ENCODE results near the gene FBXL20.
"Not testable (repeated sequence)": the region's sequence is repeated elsewhere in the genome, so short reads cannot be mapped to it uniquely, and the experiment has no call there.

Gene FBXL20

DNA sequence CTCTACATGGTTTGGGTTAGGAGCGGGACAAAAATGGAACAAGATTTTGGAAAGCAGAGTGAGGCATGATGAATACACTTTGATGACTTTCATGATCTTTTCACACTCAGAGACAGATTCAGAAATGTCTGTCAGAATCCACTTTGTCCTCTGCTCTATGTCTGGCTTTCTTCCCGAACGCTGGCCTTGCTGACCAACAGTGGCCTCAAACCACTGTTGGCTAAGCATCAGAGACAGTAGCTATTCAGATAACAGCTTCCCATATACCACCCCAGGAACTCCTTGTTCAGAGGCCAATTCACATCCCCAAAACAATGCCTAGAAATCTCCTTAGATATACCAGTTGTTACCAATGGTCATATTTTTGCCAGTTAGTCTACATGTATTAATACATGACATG lies 40.9 kb downstream of the FBXL20 start:
- peak overlapping the region; percentile 23 for H3K27ac Mint-ChIP-seq
- H3K27me3 Mint-ChIP-seq: no peaks in the 10 kb centered on the region
- peaks cover 9% of the 10 kb centered on the region for H3K36me3 Mint-ChIP-seq
- no peak overlapping the region for H3K4me3 Mint-ChIP-seq
- H3K9me3 Mint-ChIP-seq (ENCODE audit: low read depth): no peaks in the 10 kb centered on the region
- H3K4me1 Mint-ChIP-seq (ENCODE audit: low read depth): peaks cover 18% of the 10 kb centered on the region

- peaks cover 18% of the 10 kb centered on the region for H3K4me1 Mint-ChIP-seq (ENCODE audit: low read depth)
- no peak overlapping the region for H3K4me3 Mint-ChIP-seq
- H3K36me3 Mint-ChIP-seq: peaks cover 9% of the 10 kb centered on the region
- no peak overlapping the region for H3K27ac Mint-ChIP-seq
- no peaks in the 10 kb centered on the region for H3K9me3 Mint-ChIP-seq (ENCODE audit: low read depth)
- no peaks in the 10 kb centered on the region for H3K27me3 Mint-ChIP-seq
Observed at GRCh38 chr17:39359994-39360393, 41.4 kb downstream of the FBXL20 start.

- Mint-ChIP-seq H3K4me1 (ENCODE audit: low read depth) (peaks cover 18% of the 10 kb centered on the region), H3K4me3 (no peak overlapping the region), H3K27me3 (no peaks in the 10 kb centered on the region), H3K9me3 (ENCODE audit: low read depth) (no peaks in the 10 kb centered on the region), H3K36me3 (peaks cover 9% of the 10 kb centered on the region), H3K27ac (no peak overlapping the region)
Observed at GRCh38 chr17:39357986-39358385, 43.4 kb downstream of the FBXL20 start.

DNA sequence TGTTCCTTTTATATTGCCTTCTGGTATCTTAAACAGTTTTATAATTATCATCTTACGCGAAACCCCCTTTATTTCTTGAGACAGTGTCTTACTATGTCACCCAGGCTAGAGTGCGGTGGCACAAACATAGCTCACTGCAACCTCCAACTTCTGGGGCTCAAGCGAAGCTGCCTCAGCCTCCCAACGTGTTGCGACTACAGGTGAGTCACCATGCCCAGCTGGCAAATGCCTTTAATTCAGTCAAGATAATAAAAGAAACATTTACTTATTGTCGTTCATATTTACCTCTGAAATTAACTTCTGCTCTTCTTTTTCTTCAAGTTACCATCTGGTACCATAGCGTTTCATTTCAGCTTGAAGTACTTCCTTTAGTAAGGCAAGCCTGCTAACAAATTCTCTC lies 43.9 kb downstream of the FBXL20 start:
- H3K36me3 Mint-ChIP-seq: peaks cover 9% of the 10 kb centered on the region
- H3K27ac Mint-ChIP-seq: no peak overlapping the region
- no peaks in the 10 kb centered on the region for H3K27me3 Mint-ChIP-seq
- no peak overlapping the region for H3K4me3 Mint-ChIP-seq
- H3K9me3 Mint-ChIP-seq (ENCODE audit: low read depth): no peaks in the 10 kb centered on the region
- H3K4me1 Mint-ChIP-seq (ENCODE audit: low read depth): peaks cover 19% of the 10 kb centered on the region

DNA sequence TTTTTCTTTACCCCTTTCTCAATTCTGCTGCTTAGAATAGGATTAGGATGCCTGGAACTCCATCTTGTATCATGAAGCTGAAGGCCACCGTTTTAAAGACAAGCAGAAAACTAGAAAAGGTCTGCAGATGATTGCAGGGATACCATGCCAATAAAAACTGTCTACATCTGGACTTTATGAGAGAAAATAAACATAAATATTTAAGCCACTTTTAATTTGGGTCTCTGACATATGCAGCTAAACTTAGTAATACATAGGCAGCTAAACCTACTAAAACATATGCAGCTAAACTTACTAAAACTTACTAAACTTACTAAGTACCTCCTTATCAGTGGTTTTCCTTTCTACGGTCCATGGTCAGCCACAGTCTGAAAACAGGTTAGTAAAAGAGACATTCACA lies 48.4 kb downstream of the FBXL20 start:
- H3K36me3 Mint-ChIP-seq: peaks cover 5% of the 10 kb centered on the region
- no peaks in the 10 kb centered on the region for H3K9me3 Mint-ChIP-seq (ENCODE audit: low read depth)
- H3K27me3 Mint-ChIP-seq: no peaks in the 10 kb centered on the region
- H3K4me3 Mint-ChIP-seq: no peak overlapping the region
- no peak overlapping the region for H3K27ac Mint-ChIP-seq
- H3K4me1 Mint-ChIP-seq (ENCODE audit: low read depth): peaks cover 6% of the 10 kb centered on the region

DNA sequence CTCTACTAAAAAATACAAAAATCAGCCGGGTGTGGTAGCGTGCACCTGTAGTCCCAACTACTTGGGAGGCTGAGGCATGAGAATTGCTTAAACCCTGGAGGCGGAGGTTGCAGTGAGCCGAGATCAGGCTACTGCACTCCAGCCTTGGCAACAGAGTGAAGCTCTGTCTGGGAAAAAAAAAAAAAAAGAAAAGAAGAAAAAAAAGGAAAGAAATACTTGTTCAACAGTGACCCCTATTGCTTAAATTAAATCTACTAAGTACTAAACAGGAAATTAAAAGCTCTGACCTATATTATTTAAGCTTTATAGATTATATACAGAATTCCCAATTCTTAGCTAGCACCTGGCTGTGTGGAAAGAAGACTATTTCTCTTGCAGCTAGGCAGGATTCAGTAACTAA lies 48.9 kb downstream of the FBXL20 start:
- H3K4me1 Mint-ChIP-seq (ENCODE audit: low read depth): peaks cover 6% of the 10 kb centered on the region
- no peaks in the 10 kb centered on the region for H3K9me3 Mint-ChIP-seq (ENCODE audit: low read depth)
- peaks cover 7% of the 10 kb centered on the region for H3K36me3 Mint-ChIP-seq
- no peak overlapping the region for H3K27ac Mint-ChIP-seq
- H3K4me3 Mint-ChIP-seq: no peak overlapping the region
- H3K27me3 Mint-ChIP-seq: no peaks in the 10 kb centered on the region

DNA sequence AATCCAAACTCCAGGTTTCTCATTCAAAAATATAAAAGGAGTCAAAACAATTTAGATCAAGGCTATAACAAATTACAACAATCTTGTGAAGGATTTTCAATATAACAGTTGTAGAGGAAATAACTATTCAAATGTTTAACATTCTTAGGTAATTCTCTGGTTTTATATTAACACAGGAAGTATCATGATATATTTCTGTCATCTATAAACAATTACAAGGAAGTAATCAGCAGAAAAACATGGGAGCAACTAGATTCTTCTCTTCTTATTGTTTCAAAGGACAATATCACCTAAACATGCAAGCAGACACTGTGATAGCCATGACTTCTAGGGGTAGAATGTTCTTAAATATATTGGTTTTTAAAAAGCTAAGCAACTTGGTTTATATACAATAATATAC lies 49.9 kb downstream of the FBXL20 start:
- peaks cover 3% of the 10 kb centered on the region for H3K36me3 Mint-ChIP-seq
- H3K9me3 Mint-ChIP-seq (ENCODE audit: low read depth): no peaks in the 10 kb centered on the region
- H3K27ac Mint-ChIP-seq: no peak overlapping the region
- H3K4me3 Mint-ChIP-seq: no peak overlapping the region
- no peaks in the 10 kb centered on the region for H3K27me3 Mint-ChIP-seq
- H3K4me1 Mint-ChIP-seq (ENCODE audit: low read depth): peaks cover 6% of the 10 kb centered on the region

DNA sequence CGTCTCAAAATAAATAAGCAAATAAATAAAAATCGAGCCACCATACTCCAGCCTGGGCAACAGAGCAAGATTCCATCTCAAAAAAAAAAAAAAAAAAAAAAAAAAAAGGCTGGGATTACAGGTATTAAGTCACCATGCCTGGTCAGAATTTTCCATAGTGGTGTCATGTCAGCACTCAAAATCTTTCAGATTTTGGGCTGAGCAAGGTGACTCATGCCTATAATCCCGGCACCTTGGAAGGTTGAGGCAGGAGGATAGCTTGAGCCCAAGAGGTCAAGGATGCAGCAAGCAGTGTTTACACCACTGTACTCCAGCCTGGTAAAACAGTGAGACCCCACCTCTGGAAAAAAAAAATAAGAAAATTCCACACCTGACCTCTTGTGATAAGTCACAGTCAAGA lies 52.2 kb downstream of the FBXL20 start:
- Mint-ChIP-seq H3K27ac (no peak overlapping the region), H3K27me3 (no peaks in the 10 kb centered on the region), H3K9me3 (ENCODE audit: low read depth) (no peaks in the 10 kb centered on the region), H3K4me1 (ENCODE audit: low read depth) (peaks cover 11% of the 10 kb centered on the region), H3K4me3 (no peak overlapping the region), H3K36me3 (peaks cover 7% of the 10 kb centered on the region)

- H3K4me3 Mint-ChIP-seq; H3K27me3 Mint-ChIP-seq; H3K36me3 Mint-ChIP-seq; H3K9me3 Mint-ChIP-seq (ENCODE audit: low read depth); H3K4me1 Mint-ChIP-seq (ENCODE audit: low read depth); H3K27ac Mint-ChIP-seq: not testable (repeated sequence)
Observed at GRCh38 chr17:39346863-39347262, 54.6 kb downstream of the FBXL20 start.

- no peak overlapping the region for H3K4me3 Mint-ChIP-seq
- H3K9me3 Mint-ChIP-seq (ENCODE audit: low read depth): no peaks in the 10 kb centered on the region
- no peaks in the 10 kb centered on the region for H3K27me3 Mint-ChIP-seq
- no peak overlapping the region for H3K27ac Mint-ChIP-seq
- peaks cover 7% of the 10 kb centered on the region for H3K36me3 Mint-ChIP-seq
- peaks cover 6% of the 10 kb centered on the region for H3K4me1 Mint-ChIP-seq (ENCODE audit: low read depth)
Observed at GRCh38 chr17:39341541-39341940, 59.9 kb downstream of the FBXL20 start.

- H3K4me3 Mint-ChIP-seq: no peak overlapping the region
- peaks cover 10% of the 10 kb centered on the region for H3K36me3 Mint-ChIP-seq
- H3K27me3 Mint-ChIP-seq: no peaks in the 10 kb centered on the region
- H3K4me1 Mint-ChIP-seq (ENCODE audit: low read depth): peaks cover 3% of the 10 kb centered on the region
- no peaks in the 10 kb centered on the region for H3K9me3 Mint-ChIP-seq (ENCODE audit: low read depth)
- no peak overlapping the region for H3K27ac Mint-ChIP-seq
Observed at GRCh38 chr17:39340731-39341130, 60.7 kb downstream of the FBXL20 start.

- Mint-ChIP-seq H3K4me3 (no peak overlapping the region), H3K36me3 (peaks cover 10% of the 10 kb centered on the region), H3K27me3 (no peaks in the 10 kb centered on the region), H3K9me3 (ENCODE audit: low read depth) (no peaks in the 10 kb centered on the region), H3K27ac (no peak overlapping the region), H3K4me1 (ENCODE audit: low read depth) (no peaks in the 10 kb centered on the region)
Observed at GRCh38 chr17:39339272-39339671, 62.2 kb downstream of the FBXL20 start.

DNA sequence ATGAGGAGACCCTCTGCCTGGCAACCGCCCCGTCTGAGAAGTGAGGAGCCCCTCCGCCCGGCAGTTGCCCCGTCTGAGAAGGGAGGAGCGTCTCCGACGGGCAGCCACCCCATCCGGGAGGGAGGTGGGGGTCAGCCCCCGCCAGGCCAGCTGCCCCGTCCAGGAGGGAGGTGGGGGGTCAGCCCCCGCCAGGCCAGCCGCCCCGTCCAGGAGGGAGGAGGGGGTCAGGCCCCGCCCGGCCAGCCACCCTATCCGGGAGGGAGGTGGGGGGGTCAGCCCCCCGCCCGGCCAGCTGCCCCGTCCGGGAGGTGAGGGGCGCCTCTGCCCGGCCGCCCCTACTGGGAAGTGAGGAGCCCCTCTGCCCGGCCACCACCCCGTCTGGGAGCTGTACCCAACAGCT lies 63.8 kb downstream of the FBXL20 start:
- H3K4me1 Mint-ChIP-seq (ENCODE audit: low read depth); H3K27me3 Mint-ChIP-seq; H3K9me3 Mint-ChIP-seq (ENCODE audit: low read depth); H3K4me3 Mint-ChIP-seq; H3K27ac Mint-ChIP-seq: not testable (repeated sequence)
- peaks cover 10% of the 10 kb centered on the region for H3K36me3 Mint-ChIP-seq

- Mint-ChIP-seq H3K4me1 (ENCODE audit: low read depth) (no peaks in the 10 kb centered on the region), H3K36me3 (peaks cover 10% of the 10 kb centered on the region), H3K27me3 (no peaks in the 10 kb centered on the region), H3K4me3 (no peak overlapping the region), H3K27ac (no peak overlapping the region), H3K9me3 (ENCODE audit: low read depth) (no peaks in the 10 kb centered on the region)
Observed at GRCh38 chr17:39335704-39336223, 65.7 kb downstream of the FBXL20 start.

DNA sequence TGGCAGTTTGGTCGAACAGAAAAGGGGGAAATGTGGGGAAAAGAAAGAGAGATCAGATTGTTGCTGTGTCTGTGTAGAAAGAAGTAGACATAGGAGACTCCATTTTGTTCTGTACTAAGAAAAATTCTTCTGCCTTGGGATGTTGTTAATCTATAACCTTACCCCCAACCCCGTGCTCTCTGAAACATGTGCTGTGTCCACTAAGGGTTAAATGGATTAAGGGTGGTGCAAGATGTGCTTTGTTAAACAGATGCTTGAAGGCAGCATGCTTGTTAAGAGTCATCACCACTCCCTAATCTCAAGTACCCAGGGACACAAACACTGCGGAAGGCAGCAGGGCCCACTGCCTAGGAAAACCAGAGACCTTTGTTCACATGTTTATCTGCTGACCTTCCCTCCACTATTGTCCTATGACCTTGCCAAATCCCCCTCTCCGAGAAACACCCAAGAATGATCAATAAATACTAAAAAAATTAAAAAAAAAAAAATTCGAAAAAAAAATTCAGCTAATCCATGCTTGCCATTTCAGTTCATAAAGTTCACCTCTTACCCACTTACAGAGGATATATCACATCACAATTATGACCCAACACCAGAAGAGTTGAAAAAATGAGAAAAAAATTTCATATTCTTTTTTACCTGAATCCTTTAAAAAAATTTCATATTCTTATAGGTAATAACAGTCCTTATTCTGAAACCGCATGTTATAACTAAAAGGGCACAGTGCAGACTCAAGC lies 67.2 kb downstream of the FBXL20 start:
- peaks cover 10% of the 10 kb centered on the region for H3K36me3 Mint-ChIP-seq
- H3K27me3 Mint-ChIP-seq, H3K27ac Mint-ChIP-seq: not testable (repeated sequence)

DNA sequence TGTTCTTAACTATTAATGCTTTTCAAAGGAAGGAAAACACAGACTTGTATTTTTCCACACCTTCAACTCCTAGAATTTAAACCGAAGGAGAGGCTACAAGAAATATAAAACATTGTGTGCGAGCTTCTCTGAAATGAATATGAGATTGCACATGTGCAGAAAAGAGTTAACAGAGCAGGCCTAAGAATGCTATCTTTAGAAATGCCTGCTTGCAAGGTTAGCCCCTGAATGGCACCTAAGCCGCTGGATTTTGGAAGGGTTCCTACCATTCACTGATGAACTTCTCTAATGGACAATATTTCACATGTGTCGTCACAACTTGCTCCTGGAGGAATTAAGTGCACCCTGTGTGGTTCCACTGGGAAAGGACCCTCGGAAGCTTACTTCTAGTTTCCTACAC lies 69.3 kb downstream of the FBXL20 start:
- peaks cover 7% of the 10 kb centered on the region for H3K36me3 Mint-ChIP-seq
- H3K27ac Mint-ChIP-seq: no peak overlapping the region
- H3K9me3 Mint-ChIP-seq (ENCODE audit: low read depth): no peaks in the 10 kb centered on the region
- H3K4me3 Mint-ChIP-seq: no peak overlapping the region
- no peaks in the 10 kb centered on the region for H3K4me1 Mint-ChIP-seq (ENCODE audit: low read depth)
- no peaks in the 10 kb centered on the region for H3K27me3 Mint-ChIP-seq

More for the DNA sequence above, 67.2 kb downstream of the FBXL20 start:
- H3K4me3 Mint-ChIP-seq; H3K4me1 Mint-ChIP-seq (ENCODE audit: low read depth); H3K9me3 Mint-ChIP-seq (ENCODE audit: low read depth): not testable (repeated sequence)

Data from activated naive CD8-positive, alpha-beta T cell (primary cell).